Fibroblast of skin of abdomen (primary cell): ENCODE results near the gene PROSER1. TPM values are rescaled to one million over a fixed set of nuclear protein-coding genes. Genes with fewer than 3 reads are reported as not detected.
"Not testable (repeated sequence)": the region's sequence is repeated elsewhere in the genome, so short reads cannot be mapped to it uniquely, and the experiment has no call there.

Experiments used
- DNase-seq: peaks from one replicate; pipeline ENCODE4 v3.0.0-alpha.2; 2013
- polyA plus RNA-seq, 2 experiments: library from polyadenylated mRNA; unstranded; fragments of 120-200 nt; gene quantifications; one replicate each; pipeline ENCODE4 v1.2.1, GENCODE V29; 2013; ENCODE audit not compliant: insufficient read length in 2 of 2

Gene PROSER1
- 21.9 TPM for polyA plus RNA-seq (2013, experiment 1 of 2; ENCODE audit: insufficient read length)
- 21.4 TPM for polyA plus RNA-seq (2013, experiment 2 of 2; ENCODE audit: insufficient read length)

DNA sequence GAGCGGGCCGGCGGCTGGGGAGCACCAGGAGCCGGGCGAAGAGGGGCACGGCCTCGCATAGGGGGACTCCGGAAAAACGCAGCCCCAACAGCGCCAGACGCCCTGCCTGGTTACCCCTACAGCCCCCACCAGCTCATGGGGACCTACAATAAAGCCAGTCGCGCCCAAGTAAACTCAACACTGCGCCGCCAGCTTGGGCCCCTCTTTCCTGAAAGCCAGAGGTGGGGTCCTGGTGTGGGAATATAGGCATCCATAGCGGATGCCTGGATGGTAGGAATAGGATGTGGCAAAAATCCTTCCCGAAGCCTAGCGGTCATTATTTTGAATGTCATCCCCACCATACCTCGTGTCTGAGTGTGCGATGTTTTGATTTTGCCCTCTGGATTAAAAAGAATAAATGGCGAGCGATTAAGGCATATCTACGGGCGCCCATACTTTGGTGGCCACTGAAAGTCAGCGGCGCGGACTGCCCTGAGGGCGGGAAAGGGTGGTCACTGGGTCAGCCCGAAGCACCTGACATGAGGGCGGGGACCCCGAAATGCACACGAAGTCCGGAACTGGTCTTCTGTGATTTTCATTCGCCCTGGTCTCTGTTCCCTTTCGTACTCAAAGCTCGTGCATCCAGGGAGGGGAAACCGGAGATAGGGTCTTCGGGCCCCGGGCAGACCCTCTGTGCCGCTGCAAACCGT, at the start of gene PROSER1, which contains the start of gene NHLRC3:
Gene PROSER1, minus strand, starts transcription at position 210 of the 689 bp plus-strand sequence. CDS start 847 bp downstream, outside the sequence.
Gene NHLRC3, plus strand, starts transcription at position 577 of the 689 bp plus-strand sequence. CDS start 184 bp downstream, outside the sequence.
- DNase-seq = peak; percentile 97

DNA sequence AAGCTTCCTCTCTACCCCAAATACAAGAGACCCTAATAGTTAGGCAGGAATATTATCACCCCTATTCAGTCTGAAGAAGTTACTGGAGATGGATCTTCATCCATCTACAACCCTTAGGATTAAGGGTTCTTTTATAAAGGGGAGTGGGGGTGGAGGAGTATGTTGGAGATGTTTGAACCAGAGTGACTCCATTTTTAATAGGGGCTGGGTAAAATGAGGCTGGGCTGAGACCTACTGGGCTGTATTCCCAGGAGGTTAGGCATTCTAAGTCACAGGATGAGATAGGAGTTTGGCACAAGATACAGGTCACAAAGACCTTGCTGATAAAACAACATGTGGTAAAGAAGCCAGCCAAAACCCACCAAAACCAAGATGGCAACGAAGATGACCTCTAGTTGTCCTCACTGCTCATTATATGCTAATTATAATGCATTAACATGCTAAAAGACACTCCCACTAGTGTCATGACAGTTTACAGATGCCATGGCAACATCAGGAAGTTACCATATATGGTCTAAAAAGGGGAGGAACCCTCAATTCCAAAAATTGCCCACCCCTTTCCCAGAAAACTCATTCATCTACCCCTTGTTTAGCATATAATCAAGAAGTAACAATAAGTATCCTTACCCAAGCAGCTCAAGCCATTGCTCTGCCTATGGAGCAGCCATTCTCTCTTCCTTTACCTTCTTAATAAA, 48.5 kb upstream of the PROSER1 start:
- not testable (repeated sequence) for DNase-seq

DNA sequence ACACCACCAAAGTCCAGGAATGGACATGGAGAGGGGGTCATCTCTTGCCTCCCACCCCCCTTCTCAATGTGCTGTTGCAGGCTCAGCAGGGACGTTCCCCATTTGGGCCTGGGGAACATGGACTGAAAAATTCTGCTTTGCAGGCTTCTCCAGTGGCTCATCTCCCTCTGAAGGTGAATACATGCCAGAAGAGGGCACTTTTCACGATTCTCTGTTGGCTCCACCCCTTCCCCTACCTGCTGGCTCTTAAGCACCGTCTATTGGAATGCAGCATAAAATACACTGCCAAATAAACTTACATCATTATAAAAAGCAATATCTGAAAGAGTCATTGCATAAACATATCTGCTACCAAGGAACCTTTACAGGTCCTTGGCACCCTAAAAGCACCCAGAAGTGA, 36.1 kb upstream of the PROSER1 start:
- DNase-seq = no peak

DNA sequence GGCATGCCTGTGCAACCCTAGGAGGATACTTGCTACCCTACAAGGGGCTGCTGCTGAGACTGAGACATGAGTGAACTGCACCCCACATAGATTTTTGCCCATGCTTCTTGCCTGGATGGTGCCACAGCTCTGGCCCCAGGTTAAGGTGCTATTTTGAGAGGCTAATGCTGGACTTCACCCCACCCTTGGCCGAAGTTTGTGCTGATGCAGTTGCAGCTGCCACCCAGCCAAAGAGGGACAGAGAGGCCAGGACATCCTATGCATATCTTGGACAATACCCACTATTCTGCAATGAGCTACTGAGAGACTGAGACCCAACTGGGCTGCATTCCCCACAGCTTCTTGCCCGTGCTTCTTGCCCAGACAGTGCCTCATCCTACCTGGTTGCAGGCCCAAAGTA, 35.0 kb upstream of the PROSER1 start:
- no peak for DNase-seq

DNA sequence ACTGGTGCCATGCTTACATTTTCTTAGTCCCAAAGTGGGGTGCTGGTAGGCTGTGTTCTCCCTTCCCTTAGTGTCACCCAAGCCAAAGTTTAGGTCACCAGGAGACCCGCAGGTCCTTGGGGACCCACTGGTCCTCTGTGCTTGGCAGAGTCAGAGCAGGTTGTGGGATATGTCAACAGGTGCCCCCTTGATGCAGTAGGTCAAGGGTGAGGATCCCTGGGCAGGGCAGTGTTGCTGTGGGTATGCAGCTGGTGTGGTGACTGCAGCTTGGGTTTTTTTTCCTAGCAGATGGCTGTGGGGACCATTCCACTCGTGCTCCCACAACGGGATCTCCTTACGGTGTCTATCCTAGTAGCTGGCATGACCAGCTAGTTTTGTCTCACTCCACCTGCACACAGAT, 24.1 kb upstream of the PROSER1 start:
- no peak for DNase-seq

DNA sequence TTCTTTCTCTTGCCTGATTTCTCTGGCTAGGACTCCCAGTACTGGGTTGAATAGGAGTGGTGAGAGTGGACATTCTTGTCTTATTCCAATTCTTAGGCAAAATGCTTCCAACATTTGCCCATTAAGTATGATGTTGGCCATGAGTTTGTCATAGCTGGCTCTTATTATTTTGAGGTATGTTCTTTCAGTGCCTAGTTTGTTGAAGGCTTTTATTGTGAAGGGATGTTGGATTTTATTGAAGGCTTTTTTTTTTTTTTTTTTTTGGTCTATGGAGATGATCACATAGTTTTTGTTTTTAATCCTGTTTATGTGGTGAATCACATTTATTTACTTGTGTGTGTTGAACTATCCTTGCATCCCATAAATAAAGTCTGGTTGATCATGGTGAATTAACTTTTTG, 20.2 kb upstream of the PROSER1 start:
- no peak for DNase-seq

DNA sequence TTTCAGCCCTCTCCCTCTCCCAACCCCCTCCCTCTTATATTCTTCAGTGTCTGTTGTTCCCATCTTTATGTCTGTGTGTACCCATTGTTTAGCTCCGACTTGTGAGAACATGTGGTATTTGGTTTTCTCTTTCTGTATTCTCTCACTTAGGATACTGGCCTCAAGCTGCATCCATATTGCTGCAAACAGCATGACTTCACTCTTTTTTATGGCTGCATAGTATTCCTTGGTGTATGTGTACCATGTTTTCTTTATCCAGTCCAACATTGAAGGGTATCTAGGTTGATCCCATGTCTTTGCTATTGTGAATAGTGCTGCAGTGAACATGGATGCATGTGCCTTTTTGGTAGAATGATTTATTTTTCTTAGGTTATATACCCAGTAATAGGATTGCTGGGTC, 18.1 kb upstream of the PROSER1 start:
- no peak for DNase-seq

DNA sequence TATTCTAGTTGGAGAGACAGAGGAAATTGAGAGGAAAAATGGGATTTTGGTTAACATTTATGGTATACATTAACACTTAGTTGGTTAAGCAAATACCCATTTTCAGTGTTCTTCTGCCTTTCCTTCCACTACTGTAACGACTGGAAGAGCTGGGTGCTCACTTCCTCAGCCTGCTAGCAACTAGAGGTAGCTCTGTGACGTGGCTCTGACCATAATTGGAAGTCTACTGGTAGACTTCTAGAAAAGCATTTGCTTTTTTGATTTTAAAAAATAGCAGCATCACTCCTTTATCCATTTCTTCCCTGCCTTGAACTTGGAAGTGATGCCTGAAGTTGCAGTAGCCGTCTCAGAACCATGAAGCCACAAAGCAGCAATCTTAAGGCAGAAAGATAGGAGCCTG, 16.2 kb upstream of the PROSER1 start:
- DNase-seq = no peak

DNA sequence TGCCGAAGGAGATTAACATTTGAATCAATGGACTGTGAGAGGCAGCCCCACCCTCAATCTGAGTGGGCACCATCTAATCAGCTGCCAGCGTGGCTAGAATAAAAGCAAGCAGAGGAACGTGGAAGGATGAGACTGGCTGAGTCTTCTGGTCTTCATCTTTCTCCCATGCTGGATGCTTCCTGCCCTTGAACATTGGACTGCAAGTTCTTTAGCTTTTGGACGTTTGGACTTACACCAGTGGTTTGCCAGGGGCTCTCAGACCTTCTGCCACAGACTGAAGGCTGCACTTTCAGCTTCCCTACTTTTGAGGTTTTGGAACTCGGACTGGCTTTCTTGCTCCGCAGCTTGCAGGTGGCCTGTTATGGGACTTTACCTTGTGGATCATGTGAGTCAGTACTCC, 15.1 kb upstream of the PROSER1 start:
- no peak for DNase-seq

DNA sequence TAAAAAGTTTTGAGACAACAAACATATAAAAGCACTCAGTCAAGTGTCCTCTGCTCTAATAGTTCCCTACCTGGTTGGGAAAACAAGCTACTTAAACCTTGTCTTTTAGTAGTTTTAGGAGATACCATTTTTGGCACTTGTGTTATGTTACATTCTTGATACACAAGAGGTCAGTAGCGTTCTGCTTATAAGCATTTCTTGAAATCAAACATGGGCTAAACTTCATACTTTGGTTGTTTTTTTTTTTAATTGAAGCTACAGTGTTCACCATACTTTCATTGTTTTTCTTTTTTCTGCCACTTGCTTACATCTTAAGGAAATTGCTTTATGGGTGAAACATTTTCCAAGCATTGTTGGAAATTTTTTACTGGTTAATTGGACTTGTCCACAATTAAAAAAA, 13.3 kb upstream of the PROSER1 start:
- peak; percentile 28 for DNase-seq

DNA sequence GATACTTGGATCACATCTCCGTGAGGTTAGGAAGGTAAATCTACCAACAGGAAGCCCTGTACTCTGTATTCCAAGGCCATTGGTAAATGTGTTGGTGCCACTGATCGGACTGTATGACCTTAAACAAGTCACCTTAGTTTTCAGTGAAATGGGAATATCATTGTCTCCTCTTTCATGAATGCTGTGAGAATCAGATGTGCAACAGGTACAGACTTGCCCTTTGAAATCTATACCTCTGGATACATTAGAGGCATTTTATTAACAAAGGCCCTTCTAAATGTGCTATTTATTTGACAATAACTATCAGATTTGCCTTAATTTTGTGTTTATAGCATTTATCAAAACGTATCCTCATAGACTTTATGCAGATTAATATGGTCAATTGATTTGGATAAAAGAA, 11.4 kb upstream of the PROSER1 start:
- no peak for DNase-seq

DNA sequence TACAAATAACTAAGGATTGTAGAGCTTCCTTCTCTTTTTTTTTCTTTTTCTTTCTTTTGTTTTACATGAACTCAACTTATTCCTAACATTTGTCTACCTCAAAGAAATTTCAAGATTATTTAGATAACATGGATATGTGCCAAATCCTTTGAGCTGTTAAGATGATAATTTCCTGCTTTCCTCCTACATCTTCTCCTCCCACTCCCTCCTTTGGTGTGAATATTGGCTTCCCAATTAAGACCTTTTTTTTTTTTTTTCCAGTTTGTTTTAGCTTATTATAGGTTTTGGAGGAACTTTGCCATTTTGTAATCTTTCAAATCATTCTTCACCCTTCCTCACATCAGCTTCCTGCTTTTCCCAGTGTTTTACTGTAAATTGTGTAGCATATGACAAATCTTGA, 10.9 kb upstream of the PROSER1 start:
- no peak for DNase-seq

DNA sequence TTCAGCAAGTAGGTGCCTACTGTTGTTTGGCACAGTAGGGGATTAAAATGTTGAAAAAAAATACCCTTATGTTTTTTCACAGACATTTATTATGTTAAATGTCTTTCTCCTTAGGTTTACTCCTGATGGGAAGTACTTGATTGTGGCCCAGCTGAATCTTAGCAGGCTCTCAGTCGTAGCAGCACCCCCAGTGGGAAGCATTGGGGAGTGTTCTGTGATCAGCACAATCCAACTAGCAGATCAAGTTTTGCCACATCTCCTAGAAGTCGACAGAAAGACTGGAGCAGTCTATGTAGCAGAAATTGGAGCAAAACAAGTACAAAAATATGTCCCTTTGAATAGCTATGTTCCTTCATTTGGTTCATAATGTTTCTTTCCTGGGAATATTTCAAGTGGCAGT, 9.7 kb upstream of the PROSER1 start:
- no peak for DNase-seq

DNA sequence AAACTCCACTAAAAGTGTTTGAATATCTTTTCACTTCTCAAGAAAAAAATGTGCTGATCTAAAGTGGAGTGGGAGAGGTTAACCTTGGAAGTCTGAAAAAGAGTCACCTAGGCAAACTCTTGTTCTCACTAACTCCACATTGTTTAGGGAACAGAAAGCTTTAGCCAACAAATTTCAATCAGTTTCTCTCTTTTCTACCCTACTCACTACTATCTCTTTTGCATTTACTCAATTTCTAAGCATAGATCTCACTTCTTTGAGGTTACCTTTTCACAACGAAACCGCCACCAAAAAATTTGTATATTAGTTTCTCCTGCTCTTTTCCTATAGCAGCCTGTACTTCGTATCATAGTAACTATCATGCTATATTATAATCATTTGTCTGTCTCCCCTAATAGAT, 6.6 kb upstream of the PROSER1 start:
- DNase-seq = no peak

DNA sequence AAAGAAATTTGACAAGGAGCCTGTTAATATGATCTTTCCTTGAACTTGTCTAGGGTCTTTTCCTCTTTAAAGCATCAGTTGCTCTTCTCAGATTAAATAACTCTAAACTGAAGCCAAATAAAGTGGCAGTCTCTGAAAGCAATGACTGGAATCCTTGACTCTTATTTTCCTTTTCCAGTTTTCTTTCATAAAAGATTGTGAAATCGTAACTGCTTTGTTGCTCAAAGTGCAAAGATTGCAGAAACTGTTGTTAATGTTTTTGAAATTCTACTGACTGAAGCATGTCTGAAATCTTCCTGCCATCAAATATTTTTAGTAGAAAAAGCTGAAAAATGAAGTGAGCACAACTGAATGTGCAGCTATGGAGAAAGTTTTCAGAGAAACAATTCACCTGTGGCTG, 2.3 kb upstream of the PROSER1 start:
- DNase-seq = no peak

DNA sequence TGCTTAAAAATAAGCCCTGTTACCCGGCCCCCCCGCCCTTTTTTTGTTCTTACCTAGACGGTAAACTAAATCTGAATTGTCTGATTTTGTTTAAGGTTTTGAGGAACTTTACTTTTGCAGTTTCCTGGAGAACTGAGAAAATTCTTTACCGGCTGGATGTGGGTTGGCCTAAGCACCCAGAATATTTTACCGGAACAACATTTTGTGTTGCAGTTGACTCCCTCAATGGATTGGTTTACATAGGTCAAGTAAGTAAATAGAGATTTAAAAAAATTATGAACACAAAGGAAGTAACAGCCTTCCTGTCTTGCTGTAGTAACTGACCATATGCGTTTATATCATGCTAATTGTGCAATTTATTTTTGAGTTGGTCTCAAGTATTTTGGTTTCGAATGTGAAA, 1.2 kb upstream of the PROSER1 start:
- DNase-seq = no peak

DNA sequence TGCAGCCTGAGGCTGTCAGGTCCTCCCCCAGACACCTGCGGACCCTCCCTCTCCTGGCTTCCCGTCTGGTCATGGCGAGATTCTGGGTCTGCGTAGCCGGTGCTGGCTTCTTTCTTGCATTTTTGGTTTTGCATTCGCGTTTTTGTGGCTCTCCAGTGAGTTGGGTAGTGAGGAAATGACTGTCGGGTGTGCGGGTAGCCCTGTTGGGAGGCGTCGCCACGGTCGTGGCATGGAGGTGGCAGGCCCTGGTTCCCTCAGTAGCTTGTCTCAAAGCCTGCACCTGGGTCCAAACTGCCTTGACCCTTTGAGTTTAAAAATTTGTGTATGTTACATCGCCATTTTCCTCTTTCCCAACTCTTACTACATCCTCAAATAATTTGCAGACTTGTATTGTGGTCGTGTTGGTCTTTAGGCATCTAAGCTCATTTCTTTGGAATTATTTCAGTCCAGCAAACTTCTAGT, 711 bp upstream of the PROSER1 start:
- peak; percentile 5 for DNase-seq

DNA sequence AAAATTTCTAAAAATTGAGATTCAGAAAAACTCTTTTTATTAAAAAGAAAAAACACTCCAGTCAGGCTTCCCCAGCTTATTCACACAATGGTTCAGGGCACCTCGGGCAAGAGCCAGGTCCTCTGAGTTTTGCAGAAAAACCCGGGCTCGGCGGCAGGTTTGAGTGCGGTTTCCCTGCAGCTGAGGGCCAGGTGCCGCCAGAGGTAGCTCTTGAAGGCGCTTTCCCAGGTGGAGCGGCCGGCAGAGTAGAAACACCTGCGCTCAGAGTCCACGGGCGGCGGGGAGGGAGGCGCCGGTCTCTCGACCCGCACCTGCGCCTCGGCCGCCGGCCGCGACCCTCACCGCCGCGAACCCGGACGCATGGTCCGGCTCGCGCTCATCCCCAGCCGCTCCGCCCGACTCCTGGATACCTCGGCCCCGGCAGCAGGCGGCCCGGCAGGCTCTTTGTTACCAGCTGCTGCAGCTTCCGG, 444 bp downstream of the PROSER1 start:
- DNase-seq = peak; percentile 1

DNA sequence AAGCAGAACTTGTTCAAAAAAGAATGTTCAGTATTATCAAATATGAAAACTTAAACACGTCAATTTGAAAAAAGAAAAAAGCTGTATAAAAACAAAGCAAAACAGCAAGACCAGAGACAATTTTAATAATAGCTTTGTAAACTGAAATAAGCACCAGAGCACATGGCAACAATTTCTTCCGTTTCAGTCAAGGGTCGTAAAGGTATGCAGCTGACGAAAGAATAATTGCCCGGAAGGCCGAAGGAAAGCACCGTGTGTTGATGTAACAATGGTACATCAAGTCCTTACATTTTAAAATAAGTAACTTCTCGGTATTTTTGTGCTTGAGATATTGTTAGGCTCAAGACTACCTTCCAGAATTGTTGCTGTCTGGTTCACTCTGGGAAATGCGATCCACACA, 1.7 kb downstream of the PROSER1 start:
- DNase-seq = peak; percentile 17

DNA sequence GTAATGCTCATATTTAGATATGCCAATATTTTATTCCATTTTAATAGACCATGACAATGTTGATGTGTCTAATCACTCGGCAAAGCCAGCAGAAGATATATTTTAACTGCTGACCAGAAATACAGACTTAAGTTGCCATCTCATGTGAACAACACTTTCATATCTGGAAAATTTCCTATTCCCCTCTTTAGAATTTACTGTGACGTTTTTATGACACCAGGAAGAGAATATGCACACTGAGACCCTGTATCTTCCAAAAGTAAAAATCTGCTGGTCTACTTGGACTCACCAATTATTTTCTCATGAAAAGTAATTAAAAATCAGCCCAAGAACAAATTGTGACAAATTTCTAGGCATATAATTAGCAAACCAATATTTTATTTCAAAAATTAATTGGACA, 2.1 kb downstream of the PROSER1 start:
- no peak for DNase-seq

DNA sequence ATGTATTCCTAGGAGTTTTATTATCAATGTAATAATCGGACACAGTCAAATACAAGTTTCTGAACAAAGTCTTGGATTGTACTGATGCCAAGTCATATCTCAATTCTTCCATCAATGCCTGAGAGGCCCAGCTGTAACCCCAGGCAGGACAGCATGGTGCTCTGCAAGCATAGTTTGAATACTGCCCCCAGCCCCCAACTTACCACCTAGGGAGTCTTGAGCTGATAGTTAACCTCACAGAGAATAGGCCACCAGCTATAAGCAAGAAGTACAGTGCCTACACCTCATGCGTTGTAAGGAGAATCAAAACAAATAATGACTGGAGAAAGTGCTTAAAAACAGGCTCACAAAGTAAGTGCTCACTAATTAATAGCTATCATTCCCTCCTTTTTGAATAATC, 2.7 kb downstream of the PROSER1 start:
- no peak for DNase-seq

DNA sequence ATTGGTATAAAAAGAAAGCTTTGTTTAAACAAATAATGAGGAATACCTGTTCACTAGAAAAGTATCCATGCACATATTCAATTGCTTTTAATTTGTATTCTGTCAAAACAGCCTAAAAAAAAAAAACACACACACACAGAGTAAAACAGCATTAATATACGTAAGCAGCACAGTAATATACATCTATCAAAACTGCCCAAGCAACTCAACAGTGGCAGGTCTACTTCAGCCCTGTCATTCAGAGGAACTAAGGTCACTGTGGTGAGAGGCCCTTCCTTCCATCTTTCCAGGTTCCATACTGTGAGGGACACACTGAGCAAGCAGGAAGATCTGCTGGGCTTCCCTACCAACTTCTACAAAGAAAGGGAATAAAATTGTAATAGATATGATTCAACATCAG, 3.8 kb downstream of the PROSER1 start:
- no peak for DNase-seq

DNA sequence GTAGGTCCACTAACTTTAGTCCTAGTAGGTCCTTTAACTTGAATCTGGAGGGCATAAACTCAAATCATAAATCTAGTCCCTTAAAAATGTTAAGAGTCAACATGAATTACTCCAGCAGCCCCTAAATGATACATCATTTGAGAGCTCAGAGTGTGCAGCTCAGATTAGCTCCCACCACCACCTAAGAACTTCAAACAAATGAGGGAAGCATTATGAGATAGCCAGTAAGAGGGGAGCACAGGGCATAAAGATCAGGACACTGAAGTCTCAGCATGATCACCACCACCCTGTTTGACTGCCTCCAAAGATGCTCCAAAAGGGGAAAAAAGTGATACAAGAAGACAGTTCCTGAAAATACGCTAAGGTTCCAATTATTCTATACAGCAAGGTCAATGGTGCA, 5.7 kb downstream of the PROSER1 start:
- no peak for DNase-seq

DNA sequence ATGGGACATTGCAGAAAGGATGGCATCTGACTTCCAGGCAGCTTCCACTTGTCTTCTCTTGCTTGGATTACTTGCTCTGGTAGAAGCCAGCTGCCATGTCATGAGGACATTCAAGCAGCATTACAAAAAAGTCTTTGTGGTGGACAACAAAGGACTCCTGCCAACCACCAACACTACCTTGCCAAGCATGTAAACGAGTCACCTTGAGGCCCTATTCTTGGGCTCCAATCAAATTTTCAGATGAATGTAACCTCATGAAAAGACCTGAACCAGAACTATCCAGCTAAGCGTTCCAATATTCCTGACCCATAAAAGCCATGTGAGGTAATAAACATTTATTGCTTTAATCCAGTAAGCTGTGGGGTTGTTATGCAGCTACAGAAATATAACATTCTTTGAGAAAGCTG, 12.5 kb downstream of the PROSER1 start:
- no peak for DNase-seq
